Neuron (in vitro differentiated cells): Measurements from ENCODE around the gene HOXD3.

ENCODE experiments used
- H2AFZ ChIP-seq: one replicate; pipeline ENCODE4 v1.6.1; 2013; ENCODE audit warnings: low read depth, mild to moderate bottlenecking, inconsistent platforms, low read length, moderate library complexity
- H3K27me3 ChIP-seq: one replicate; pipeline ENCODE4 v1.6.1; 2013; ENCODE audit warnings: low read length; ENCODE audit not compliant: insufficient read depth
- H3K36me3 ChIP-seq: one replicate; pipeline ENCODE4 v1.6.1; 2013; ENCODE audit warnings: low read length; ENCODE audit not compliant: insufficient read depth
- H3K4me1 ChIP-seq: one replicate; pipeline ENCODE4 v1.6.1; 2013; ENCODE audit warnings: low read length; ENCODE audit not compliant: insufficient read depth
- H3K4me3 ChIP-seq: 2 replicates; pipeline ENCODE4 v1.5.1; 2013; ENCODE audit warnings: mild to moderate bottlenecking, low read length, moderate library complexity
- H3K9me3 ChIP-seq: one replicate; pipeline ENCODE4 v1.6.1; 2013; ENCODE audit warnings: low read length

HOXD3 gene

GRCh38 chr2:176156807-176157498, at the start of gene HOXD3:
Gene HOXD3, plus strand, starts transcription at chr2:176157307. Its CDS starts 11,808 bp downstream, at chr2:176169115.
- Histone ChIP-seq H3K27me3 (peaks cover 94% of the 10 kb centered on the region), H3K4me1 (peaks cover 18% of the 10 kb centered on the region), H3K4me3 (peak within 1 kb of the TSS; percentile 42), H2AFZ (peak within 1 kb of the TSS; percentile 80), H3K9me3 (peaks cover 5% of the 10 kb centered on the region), H3K36me3 (no peaks in the 10 kb centered on the region)

- no peaks in the 10 kb centered on the region for H3K4me1 ChIP-seq
- H3K27me3 ChIP-seq: peaks cover 98% of the 10 kb centered on the region
- H2AFZ ChIP-seq: no peak overlapping the region
- no peaks in the 10 kb centered on the region for H3K36me3 ChIP-seq
- no peaks in the 10 kb centered on the region for H3K9me3 ChIP-seq
- no peak overlapping the region for H3K4me3 ChIP-seq
These were observed 49.4 kb upstream of the HOXD3 start for GRCh38 chr2:176107731-176108181.

DNA sequence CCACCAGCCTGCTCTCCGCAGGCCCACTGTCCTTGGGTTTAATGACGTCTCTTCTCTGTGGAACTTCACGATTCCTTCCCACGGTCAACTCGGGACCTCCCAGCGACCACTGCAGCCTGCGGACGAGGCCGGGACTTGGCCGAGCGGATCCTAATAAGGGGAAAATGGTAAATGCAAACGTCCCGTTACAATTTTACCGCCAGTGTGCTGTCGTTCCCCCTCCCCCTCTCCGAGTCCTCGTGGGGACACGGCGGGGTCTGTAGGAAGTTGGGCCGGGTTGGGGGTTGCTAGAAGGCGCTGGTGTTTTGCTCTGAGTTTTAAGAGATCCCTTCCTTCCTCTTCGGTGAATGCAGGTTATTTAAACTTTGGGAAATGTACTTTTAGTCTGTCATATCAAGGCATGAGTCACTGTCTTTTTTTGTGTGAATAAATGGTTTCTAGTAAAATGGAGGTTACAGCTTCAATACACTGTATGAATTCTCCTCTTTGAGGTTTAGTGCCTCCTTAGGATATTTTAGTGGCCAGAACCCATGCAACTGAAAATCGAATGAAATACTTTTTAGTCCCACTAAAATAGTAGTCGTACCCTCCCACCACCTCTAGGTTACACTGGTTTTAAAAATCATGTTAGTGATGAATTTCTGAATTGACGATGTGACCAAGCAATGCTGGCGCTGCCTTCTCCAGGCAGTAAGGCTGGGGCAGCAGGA, 47.8 kb upstream of the HOXD3 start:
- H3K27me3 ChIP-seq: peaks cover 98% of the 10 kb centered on the region
- H3K4me1 ChIP-seq: no peaks in the 10 kb centered on the region
- no peaks in the 10 kb centered on the region for H3K36me3 ChIP-seq
- H3K4me3 ChIP-seq: no peak overlapping the region
- no peaks in the 10 kb centered on the region for H3K9me3 ChIP-seq
- H2AFZ ChIP-seq: no peak overlapping the region

DNA sequence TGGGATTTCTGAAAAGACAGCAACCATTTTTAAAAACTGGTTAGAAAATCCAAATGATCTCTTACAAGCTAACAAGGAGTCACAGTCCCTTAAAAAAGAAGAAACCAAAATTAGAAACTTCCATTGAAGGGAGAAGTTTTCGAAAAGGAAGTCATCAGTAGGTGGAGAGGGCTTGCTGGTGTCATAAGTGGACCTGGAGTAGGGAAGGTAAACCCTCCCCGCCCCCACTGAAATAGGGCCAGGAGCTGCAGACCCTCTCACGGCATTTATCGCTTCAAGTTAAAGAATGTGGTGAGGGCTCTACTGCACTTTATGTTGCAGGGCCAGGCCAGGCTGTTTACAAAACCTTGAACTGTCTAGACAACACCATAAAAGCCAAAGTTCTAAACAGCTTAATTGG, 47.2 kb upstream of the HOXD3 start:
- Histone ChIP-seq H3K36me3 (no peaks in the 10 kb centered on the region), H3K9me3 (no peaks in the 10 kb centered on the region), H2AFZ (no peak overlapping the region), H3K4me1 (no peaks in the 10 kb centered on the region), H3K27me3 (peaks cover 98% of the 10 kb centered on the region), H3K4me3 (no peak overlapping the region)

DNA sequence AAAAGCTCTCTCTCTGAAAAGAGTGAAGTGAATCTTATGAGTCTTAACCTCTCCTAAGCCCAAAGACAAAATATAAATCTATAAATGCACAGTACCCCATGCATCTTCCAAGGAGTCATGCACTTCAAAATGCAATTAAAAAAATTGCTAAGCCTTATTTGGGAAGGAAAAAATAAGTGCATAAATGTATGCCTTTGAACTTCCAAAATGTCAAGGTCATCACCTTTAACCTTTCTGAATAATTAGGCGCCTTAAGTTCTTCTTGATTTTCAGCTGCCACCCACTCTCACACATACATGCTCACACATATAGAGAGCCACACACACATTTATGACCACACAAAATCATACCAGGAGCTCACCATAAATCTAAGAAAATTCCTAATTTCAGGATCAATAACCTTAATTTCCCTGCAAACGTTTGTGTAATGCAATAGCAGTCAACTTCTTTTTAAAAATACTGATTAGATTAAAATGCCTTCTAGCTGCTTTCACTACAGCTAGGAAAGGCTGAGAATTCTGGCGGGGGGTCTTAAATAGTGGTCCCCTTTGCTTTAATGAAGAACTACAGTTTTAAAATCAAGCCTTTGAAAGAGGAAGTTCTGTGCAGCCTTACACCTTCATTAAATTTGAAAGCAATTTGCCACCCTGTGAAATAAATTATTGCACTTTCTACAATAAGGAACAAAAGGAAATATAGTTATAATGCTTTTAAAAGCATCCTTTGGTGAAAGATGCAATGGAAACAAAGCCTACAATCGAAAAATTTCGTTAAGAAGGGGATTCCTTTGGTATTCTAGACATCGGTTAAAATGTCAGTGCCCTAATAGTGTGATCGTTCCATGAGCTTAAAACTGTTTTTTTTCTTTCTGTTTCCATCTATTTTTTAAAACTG, 46.4 kb upstream of the HOXD3 start:
- no peaks in the 10 kb centered on the region for H3K9me3 ChIP-seq

DNA sequence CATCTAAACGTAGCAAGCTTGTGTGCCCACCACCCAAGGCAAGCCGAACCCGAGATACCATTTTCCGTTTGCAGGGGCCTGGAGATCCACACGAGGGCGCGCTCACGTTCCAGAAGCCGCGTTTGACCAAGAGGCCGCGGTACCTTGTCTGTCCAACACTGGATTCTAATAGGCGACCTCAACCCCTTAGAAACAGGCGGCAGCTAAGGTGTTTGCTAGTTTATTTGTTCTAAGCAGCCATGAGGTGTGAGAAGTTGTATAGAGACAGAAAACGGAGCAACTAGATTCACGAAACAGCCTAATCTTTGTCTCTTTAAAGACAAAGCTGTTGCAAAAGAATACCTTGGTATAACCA, 45.8 kb upstream of the HOXD3 start:
- H3K9me3 ChIP-seq: no peaks in the 10 kb centered on the region
- H3K4me3 ChIP-seq: no peak overlapping the region
- H3K36me3 ChIP-seq: no peaks in the 10 kb centered on the region
- no peak overlapping the region for H2AFZ ChIP-seq
- H3K4me1 ChIP-seq: no peaks in the 10 kb centered on the region
- peaks cover 98% of the 10 kb centered on the region for H3K27me3 ChIP-seq

More for the DNA sequence above, 46.4 kb upstream of the HOXD3 start:
- no peaks in the 10 kb centered on the region for H3K4me1 ChIP-seq
- no peak overlapping the region for H3K4me3 ChIP-seq
- peaks cover 98% of the 10 kb centered on the region for H3K27me3 ChIP-seq
- no peak overlapping the region for H2AFZ ChIP-seq
- no peaks in the 10 kb centered on the region for H3K36me3 ChIP-seq

DNA sequence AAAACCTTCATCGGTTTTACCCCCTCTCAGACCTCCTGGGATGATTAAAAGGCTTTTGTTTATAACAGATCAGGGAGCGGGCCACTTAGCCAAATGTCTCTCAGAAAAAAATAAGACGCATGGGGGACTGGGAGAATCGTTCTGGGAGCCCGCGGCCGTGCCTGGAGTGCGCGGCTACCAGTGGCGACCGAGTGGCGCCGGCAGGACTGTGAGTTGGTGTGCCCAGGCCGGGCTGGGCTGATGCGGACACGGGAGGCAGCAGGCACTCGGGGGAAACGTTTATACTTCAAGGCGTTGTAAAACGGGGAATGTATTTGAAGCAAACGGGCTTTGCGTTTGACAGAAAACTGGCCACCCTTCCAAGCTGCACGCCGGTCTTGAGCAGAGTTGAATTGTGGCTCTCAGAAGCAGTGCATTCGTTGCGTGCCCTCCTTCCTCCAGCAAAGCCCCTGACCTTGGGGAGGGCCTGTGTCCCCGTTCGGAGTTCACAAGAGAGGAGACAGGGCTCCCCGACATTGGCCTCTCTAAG, 45.2 kb upstream of the HOXD3 start:
- Histone ChIP-seq H3K27me3 (peaks cover 98% of the 10 kb centered on the region), H2AFZ (no peak overlapping the region), H3K36me3 (no peaks in the 10 kb centered on the region), H3K4me3 (no peak overlapping the region), H3K9me3 (peaks cover 5% of the 10 kb centered on the region), H3K4me1 (no peaks in the 10 kb centered on the region)

- Histone ChIP-seq H3K4me1 (no peaks in the 10 kb centered on the region), H3K4me3 (no peak overlapping the region), H3K27me3 (peaks cover 99% of the 10 kb centered on the region), H3K36me3 (no peaks in the 10 kb centered on the region), H3K9me3 (peaks cover 10% of the 10 kb centered on the region), H2AFZ (no peak overlapping the region)
These were observed 44.5 kb upstream of the HOXD3 start for GRCh38 chr2:176112375-176113302.

DNA sequence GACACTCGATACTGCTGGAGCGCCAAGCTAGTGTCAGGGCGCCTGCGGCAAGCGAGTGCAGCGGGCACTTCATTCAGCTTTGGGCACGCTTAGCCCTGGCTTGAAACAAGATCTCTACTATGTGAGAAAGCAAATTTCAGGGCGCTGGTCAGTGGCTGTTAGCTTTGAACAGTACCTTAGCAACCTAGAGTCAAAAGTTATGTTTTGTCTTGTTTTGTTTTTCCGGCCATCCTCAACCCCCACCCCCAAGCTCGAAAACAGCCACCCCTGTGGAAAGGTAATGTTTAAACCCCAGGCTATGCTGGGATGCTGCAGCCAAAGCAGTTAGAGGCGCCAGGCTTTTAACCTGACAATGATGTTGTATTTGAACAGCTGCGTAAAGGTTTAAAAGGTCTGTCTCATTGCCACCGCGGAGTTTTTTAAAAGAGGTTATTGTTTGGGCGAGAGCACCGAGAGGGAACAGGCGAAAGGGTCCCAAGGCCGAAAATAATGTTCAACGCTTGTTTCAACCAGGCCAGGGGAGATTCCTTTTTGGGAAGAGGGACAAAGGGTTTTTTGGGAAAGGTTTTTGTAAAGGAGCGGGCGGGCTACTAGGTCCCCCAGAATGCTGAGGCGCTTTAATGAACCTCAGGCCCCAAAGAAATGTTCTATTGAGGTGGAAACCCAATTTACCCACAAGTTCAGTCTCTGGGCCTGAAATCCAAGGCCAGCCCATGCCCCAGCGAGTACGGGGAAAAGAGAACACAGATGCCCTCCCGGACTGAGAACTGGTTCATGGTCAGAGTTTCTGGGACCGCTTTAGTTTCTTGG, 42.8 kb upstream of the HOXD3 start:
- Histone ChIP-seq H3K9me3 (peaks cover 12% of the 10 kb centered on the region), H3K4me1 (no peaks in the 10 kb centered on the region), H3K36me3 (no peaks in the 10 kb centered on the region), H3K27me3 (peaks cover 99% of the 10 kb centered on the region), H2AFZ (no peak overlapping the region), H3K4me3 (no peak overlapping the region)

DNA sequence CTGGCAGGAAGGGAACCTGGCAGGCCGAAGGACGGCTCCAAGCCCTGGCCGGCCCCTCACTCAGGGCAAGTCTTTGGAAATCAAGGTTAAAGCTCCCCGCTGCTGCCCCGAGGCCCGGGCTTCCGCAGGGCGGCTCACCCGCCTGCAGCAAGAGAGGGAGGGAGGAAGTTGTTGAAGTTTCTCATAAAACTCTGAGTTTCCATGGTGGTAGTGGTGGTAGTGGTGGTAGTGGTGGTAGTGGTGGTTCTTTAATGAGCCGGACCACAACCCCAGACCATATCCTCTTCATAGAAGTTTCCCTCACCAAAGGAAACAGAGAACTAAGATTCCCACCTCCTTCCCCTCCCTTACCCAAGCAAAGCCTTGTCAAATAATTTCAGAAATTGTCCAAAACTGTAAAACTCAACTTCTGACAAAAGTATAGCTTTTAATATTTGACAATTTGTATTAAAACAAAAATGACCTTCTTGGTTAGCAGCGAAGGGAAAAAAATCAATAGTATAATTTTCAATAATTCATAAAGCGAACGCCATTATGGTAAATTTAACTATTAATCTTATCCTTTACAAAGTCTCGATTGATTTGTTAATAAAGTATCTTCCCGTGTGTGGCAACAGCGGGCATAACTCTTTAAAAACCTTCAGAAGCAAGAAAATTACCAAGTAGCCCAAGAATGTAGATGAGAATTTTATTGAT, 42.0 kb upstream of the HOXD3 start:
- Histone ChIP-seq H3K36me3 (no peaks in the 10 kb centered on the region), H2AFZ (no peak overlapping the region), H3K4me3 (no peak overlapping the region), H3K27me3 (peaks cover 99% of the 10 kb centered on the region), H3K4me1 (no peaks in the 10 kb centered on the region), H3K9me3 (peaks cover 12% of the 10 kb centered on the region)
